Activated T-helper 1 cell treated with anti-CD3 and anti-CD28 coated beads, Interleukin-2, amount 50 U/mL, for 16 hours (primary cell): Measurements from ENCODE around the gene RGS6.

Source experiments
- DNase-seq, 2 donors: peaks; one replicate each; pipeline ENCODE4 v3.0.0-alpha.2; 2020; ENCODE audit warnings: low read depth in 1 of 2, low spot score in 1 of 2

Gene RGS6

GRCh38 chr14:72070458-72070857, 138.2 kb downstream of the RGS6 start:
- no peak for DNase-seq

GRCh38 chr14:72075649-72076334, 143.6 kb downstream of the RGS6 start:
- DNase-seq = no peak

GRCh38 chr14:72081137-72081536, 148.9 kb downstream of the RGS6 start:
- DNase-seq = no peak

- no peak for DNase-seq
These were observed 152.7 kb downstream of the RGS6 start for GRCh38 chr14:72084935-72085334.

- no peak for DNase-seq
These were observed 157.4 kb downstream of the RGS6 start for GRCh38 chr14:72089625-72090024.

GRCh38 chr14:72094844-72095582, 162.8 kb downstream of the RGS6 start:
- DNase-seq = no peak

GRCh38 chr14:72097173-72097783, 165.0 kb downstream of the RGS6 start:
- DNase-seq = no peak

GRCh38 chr14:72098210-72098609, 166.0 kb downstream of the RGS6 start:
- DNase-seq = no peak

GRCh38 chr14:72099566-72099965, 167.3 kb downstream of the RGS6 start:
- DNase-seq = no peak

- DNase-seq = no peak
These were observed 171.9 kb downstream of the RGS6 start for GRCh38 chr14:72104011-72104613.

GRCh38 chr14:72111911-72112310, 179.7 kb downstream of the RGS6 start:
- no peak for DNase-seq

GRCh38 chr14:72118841-72119240, 186.6 kb downstream of the RGS6 start:
- no peak for DNase-seq

- DNase-seq = no peak
These were observed 188.1 kb downstream of the RGS6 start for GRCh38 chr14:72120315-72120714.

- no peak for DNase-seq
These were observed 191.5 kb downstream of the RGS6 start for GRCh38 chr14:72123755-72124154.

GRCh38 chr14:72124171-72124570, 191.9 kb downstream of the RGS6 start:
- no peak for DNase-seq

GRCh38 chr14:72126091-72126490, 193.9 kb downstream of the RGS6 start:
- DNase-seq = no peak

GRCh38 chr14:72126561-72126960, 194.3 kb downstream of the RGS6 start:
- no peak for DNase-seq

- DNase-seq = no peak
These were observed 196.4 kb downstream of the RGS6 start for GRCh38 chr14:72128629-72129028.

GRCh38 chr14:72129291-72129690, 197.1 kb downstream of the RGS6 start:
- DNase-seq = no peak

GRCh38 chr14:72141084-72141483, 208.9 kb downstream of the RGS6 start:
- DNase-seq = no peak

GRCh38 chr14:72142328-72142727, 210.1 kb downstream of the RGS6 start:
- no peak for DNase-seq

- DNase-seq = no peak
These were observed 214.0 kb downstream of the RGS6 start for GRCh38 chr14:72146241-72146640.
